ENCODE measurements around the gene LDLRAD3.

LDLRAD3 gene

GRCh38 chr11:36132940-36133339, 189.1 kb downstream of the LDLRAD3 start:
- TF ChIP-seq CTCF (IDR thresholded peaks at IDR 0.05; ENCODE audit: borderline replicate concordance, control extremely low read depth, extremely low read depth, insufficient read depth, missing control alignments): no peak
- no peak for DNase-seq (ENCODE audit: low spot score)
- in situ Hi-C loops (cut with MboI; ENCODE audit: low sequenced_read_pairs, unreplicated experiment): no loop called here

GRCh38 chr11:36135076-36135475, 191.2 kb downstream of the LDLRAD3 start:
- no peak for DNase-seq (ENCODE audit: low spot score)
- no peak for TF ChIP-seq CTCF (IDR thresholded peaks at IDR 0.05; ENCODE audit: borderline replicate concordance, control extremely low read depth, extremely low read depth, insufficient read depth, missing control alignments)
- in situ Hi-C loops (cut with MboI; ENCODE audit: low sequenced_read_pairs, unreplicated experiment): no loop called here

- in situ Hi-C loops (cut with MboI; ENCODE audit: low sequenced_read_pairs, unreplicated experiment): loop anchor here (10.0 kb wide), 1 partner anchor 525 kb away; the partner anchor contains the start of gene FJX1
- no peak for DNase-seq (ENCODE audit: low spot score)
- no peak for TF ChIP-seq CTCF (IDR thresholded peaks at IDR 0.05; ENCODE audit: borderline replicate concordance, control extremely low read depth, extremely low read depth, insufficient read depth, missing control alignments)
Measured at GRCh38 chr11:36139767-36140166, 195.9 kb downstream of the LDLRAD3 start.

DNA sequence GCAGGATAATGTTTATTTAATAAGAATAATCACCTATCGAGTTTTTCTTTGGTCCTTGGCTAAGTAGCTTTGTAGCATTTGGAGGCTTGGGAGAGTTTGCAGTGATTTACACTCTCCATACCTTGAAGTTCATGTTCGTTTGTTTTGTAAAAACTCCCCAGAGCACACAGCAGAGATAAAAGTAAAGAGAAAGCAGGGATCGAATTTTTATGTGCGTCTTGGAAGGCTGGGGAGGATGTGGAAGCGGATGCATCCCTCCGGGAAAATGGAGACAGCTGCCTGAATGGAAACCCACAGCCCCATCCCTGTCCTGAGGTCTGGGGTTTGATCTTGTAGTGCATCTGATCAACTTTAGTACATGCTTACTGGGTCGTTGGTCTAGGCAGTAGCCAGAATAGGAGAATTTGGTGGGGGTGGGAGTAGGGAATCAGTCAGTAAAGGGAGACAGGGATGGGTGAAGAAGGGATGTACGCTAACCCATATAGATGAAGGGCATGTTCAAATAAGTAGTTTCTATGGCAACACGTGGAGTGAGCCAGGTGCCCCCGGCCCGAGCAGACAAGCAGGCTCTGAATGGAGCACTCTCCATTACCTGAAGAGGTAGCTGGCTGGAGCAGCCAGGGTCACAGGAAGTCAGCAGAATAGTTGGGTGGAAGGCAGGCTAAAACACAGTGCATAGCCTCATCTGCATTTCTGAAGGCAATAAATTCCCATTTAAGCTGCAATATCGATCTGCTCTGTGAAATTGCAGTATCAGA, 197.5 kb downstream of the LDLRAD3 start:
- TF ChIP-seq CTCF (IDR thresholded peaks at IDR 0.05; ENCODE audit: borderline replicate concordance, control extremely low read depth, extremely low read depth, insufficient read depth, missing control alignments): no peak
- in situ Hi-C loops (cut with MboI; ENCODE audit: low sequenced_read_pairs, unreplicated experiment): loop anchor here (10.0 kb wide), 1 partner anchor 527 kb away; the partner anchor contains the start of gene FJX1
- no peak for DNase-seq (ENCODE audit: low spot score)

- DNase-seq (ENCODE audit: low spot score): no peak
- no peak for TF ChIP-seq CTCF (IDR thresholded peaks at IDR 0.05; ENCODE audit: borderline replicate concordance, control extremely low read depth, extremely low read depth, insufficient read depth, missing control alignments)
- in situ Hi-C loops (cut with MboI; ENCODE audit: low sequenced_read_pairs, unreplicated experiment): loop anchor here (10.0 kb wide), 1 partner anchor 527 kb away; the partner anchor contains the start of gene FJX1
Measured at GRCh38 chr11:36141956-36142355, 198.1 kb downstream of the LDLRAD3 start.

- in situ Hi-C loops (cut with MboI; ENCODE audit: low sequenced_read_pairs, unreplicated experiment): loop anchor here (10.0 kb wide), 1 partner anchor 528 kb away; the partner anchor contains the start of gene FJX1
- no peak for TF ChIP-seq CTCF (IDR thresholded peaks at IDR 0.05; ENCODE audit: borderline replicate concordance, control extremely low read depth, extremely low read depth, insufficient read depth, missing control alignments)
- DNase-seq (ENCODE audit: low spot score): no peak
Measured at GRCh38 chr11:36142439-36142838, 198.6 kb downstream of the LDLRAD3 start.

Measured in GM13976 (cell line).